SKM-1 treated with dmso at 0.1 percent for 144 hours (cell line): Measurements from ENCODE around the gene FRMPD4.

Experiments
- DNase-seq: peaks from one replicate; lab custom pipeline; 2025; ENCODE audit not compliant: unreplicated experiment; lab: John Stamatoyannopoulos, UW

FRMPD4 gene

DNA sequence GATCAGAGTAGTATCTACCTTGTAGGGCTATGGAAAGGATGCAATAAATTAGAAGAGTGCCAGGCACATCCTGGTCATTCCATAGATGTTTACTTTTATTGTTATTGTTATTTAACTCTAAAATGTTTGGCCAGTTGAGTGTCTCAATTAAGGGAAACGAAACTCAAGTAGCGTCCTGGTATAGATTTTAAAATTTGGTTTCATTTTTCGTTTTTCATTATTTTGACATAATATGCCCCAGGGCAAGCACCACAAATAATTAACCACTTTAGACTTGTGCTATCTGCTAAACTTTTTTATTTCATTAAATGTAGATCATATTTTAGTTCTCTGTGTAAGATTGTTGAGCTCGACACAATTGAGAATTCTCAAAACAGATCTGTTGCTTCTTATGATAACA lies 473.2 kb downstream of the FRMPD4 start:
- DNase-seq = no peak

DNA sequence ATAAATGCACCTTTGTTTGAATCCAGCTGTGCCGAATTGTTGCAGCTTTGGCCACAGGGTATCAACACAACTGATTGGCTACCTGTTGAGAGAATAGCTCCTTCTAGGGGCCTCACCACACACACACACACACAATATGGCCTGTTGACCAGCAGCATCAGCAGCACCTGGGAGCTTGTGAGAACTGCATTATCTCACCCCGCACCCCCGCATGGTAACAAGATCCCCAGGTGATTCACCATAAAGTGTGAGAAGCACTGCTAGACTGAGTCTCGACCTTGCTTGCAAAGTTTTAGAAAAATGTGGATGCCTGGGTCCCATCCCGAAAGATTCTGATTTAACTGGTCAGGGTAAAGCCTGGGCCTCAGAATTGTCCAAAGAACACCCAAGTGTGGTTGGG lies 476.0 kb downstream of the FRMPD4 start:
- no peak for DNase-seq

DNA sequence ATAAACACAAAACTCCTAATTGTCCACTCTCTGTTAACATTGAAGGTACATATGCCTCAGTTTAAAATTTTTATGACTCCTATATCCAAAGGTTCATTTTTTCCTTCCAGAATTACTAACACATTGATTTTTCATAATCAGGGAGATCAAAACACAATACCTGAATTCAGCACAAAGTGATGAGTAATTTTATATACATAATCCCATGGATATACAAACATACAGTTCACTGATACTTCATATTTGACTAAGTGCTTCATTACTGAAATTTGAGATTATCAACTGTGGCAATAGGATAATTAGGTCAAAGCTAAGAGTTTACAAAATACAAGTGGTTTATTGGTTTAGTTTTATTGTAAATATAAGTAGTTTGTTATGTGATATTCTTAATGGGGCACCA lies 476.8 kb downstream of the FRMPD4 start:
- no peak for DNase-seq

DNA sequence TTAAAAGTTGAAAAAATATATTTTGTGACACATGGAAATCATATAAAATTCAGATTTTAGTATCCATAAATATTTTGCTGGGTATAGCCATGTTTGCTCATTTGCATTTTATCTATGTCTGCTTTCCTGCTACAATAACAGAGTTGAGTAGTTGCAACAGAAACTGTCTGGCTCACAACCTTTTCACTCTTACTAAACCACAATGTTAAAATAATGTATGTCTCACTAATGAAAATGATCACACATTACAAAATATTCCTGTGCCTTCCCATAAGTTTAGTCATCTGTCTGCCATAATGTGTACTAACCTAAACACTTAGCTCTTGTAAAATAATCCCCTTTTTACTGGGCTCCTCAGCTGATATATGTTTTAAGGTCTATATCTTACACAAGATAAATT lies 479.0 kb downstream of the FRMPD4 start:
- DNase-seq = no peak

DNA sequence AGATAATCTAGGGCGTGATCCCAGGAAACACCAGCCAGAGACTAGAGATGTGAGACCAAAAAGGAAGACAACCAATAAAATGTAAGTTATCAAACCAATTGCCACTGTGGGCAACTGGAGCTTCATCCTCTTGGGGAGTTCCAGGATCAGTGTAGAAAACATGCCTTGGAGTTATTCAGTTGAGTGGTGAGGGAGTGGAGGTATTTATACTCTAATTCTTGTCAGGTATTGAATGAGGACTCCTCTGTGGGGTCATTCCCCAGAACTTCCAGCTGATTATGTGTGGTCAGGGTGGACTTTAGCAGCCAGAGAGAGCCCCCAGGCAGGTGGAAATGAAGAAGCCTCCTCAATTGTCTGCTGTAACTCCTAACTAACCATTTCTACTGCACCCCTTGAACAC lies 509.0 kb downstream of the FRMPD4 start:
- DNase-seq = no peak

DNA sequence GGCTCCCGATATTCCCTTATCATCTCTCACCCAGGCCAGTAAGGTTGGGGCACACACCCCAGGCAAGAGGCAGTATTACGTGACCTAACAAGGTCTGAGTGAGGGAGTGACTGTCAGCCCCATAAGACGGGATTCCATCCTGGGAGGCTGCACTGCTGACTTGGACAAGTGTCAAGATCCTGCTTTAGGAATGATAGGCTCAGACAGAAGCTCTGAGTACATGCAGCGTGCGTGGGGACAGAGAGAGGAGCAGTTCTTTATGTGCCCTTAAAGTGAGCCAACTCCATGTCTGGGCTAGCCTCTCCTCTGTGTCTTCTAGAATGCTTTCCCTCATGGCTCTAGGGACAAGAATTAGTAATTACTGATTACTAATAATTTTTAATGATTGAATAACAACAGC lies 510.7 kb downstream of the FRMPD4 start:
- DNase-seq = no peak

DNA sequence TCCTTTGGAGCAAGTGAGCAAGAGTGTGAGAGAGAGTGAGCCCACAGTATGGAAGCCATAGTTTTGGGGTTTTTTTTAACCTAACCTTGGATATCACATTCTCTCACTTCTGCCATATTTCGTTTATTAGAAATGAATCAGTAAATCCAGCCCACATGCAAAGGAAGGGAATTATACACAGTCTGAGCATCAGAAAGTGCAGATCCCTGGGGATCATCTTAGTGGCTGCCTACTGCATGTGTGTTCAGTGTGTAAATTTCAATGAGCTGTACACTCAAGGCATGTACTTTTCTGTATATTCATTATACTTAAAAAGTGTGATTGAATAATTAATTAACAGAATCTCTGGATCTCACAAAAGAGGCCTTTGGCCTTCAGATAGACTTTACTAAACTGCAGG lies 519.2 kb downstream of the FRMPD4 start:
- DNase-seq = no peak

- no peak for DNase-seq
These were observed 519.6 kb downstream of the FRMPD4 start for GRCh38 chrX:12657881-12658280.

DNA sequence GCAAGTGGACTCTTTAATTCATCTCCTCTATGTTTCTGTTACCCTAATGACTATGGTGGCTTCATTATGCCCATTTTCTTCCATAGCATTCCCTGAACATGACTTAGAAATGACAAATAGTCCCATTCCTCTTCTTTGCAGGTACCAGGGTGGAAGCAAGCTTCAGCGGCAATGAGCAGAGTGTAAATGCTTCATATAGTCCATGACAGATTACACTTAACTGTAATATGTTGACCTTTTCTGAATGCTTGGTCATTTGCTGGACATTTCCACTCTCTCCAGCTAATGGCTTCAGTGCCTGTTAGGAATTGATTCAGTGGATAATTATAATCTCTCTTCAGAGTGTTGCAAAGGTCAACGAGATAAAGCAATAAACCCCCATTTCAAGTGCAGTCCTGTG lies 523.2 kb downstream of the FRMPD4 start:
- DNase-seq = no peak

- no peak for DNase-seq
These were observed 534.3 kb downstream of the FRMPD4 start for GRCh38 chrX:12672367-12673106.

- no peak for DNase-seq
These were observed 535.2 kb downstream of the FRMPD4 start for GRCh38 chrX:12673487-12673886.

DNA sequence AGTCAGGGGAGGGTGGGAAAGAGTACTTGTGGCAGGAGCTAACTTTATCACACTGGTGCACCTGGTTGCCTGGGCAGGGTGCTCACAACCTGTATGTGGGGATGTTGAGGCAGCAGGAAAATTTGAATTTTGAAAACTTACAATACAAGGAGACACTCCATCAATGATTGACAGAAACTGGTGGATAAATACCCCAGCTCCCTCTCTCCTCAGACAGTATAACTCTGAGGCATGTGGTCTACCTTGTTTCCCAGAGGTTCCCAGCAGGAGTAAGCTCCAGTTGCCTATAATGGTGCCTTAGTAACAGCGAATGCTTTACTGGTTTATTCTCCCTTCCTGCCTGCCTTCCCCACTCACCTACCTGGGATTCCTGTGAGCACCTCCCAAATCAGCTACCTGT lies 541.2 kb downstream of the FRMPD4 start:
- no peak for DNase-seq

GRCh38 chrX:12681047-12681446 lies 542.8 kb downstream of the FRMPD4 start:
- no peak for DNase-seq

GRCh38 chrX:12685541-12685940 lies 547.3 kb downstream of the FRMPD4 start:
- DNase-seq = no peak

DNA sequence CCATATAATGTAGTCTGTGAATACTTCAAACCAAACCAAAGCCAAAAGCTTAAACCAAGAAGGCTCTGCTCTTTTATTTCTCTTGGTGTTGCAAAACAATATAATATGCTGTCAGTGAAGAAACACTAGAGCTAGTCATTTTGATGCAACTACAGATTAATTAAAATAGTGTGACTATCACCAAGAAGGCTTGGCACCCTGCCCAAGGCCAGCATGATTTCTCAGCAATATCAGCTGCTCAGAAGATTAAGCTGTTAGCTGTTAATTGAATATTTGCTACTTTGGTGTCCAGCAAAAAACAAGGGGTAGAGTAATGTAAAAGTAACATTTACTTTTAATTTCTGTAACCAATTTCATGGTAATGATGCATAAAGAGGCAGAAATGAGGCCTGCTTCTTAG lies 548.1 kb downstream of the FRMPD4 start:
- DNase-seq = no peak

- no peak for DNase-seq
These were observed 552.4 kb downstream of the FRMPD4 start for GRCh38 chrX:12690646-12691045.

DNA sequence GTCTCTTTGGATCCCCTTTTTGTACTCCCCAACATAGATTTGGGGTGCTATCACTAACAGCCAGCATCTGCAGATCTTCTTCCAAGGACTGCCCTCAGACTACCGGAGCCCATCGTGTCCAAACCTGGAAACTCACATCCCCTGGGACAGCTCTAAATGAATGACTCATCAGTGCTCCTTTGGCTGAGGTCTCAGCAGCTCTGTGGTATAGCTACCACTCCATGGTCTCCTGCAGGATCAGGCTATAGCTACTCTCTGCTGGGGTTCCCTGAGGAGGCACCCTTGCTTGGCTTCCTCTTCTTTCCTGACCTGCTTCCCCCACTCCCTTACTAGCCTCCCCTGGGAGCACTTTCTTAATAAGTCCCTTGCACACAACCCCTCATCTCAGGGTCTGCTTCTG lies 555.5 kb downstream of the FRMPD4 start:
- no peak for DNase-seq

GRCh38 chrX:12700745-12701144 lies 562.5 kb downstream of the FRMPD4 start:
- DNase-seq = no peak

DNA sequence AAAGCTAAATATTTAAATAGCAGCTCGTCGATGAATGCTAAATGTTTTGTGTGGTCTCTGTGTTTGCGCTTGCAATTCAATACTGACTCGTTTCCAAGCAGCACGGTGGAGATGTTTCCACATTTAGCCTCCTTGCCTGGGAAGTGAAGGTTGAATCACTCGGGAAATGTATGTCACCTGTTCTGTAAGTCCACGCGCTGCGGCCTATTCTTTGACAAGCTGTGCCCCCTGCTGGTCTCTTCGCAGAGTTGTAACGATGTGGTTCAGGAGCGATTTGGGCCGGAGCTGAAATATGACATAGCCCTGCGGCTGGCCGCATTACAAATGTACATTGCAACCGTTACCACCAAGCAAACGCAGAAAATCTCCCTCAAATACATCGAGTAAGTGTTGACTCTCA lies 563.4 kb downstream of the FRMPD4 start:
- peak; percentile 13 for DNase-seq

GRCh38 chrX:12702509-12703091 lies 564.3 kb downstream of the FRMPD4 start:
- no peak for DNase-seq

DNA sequence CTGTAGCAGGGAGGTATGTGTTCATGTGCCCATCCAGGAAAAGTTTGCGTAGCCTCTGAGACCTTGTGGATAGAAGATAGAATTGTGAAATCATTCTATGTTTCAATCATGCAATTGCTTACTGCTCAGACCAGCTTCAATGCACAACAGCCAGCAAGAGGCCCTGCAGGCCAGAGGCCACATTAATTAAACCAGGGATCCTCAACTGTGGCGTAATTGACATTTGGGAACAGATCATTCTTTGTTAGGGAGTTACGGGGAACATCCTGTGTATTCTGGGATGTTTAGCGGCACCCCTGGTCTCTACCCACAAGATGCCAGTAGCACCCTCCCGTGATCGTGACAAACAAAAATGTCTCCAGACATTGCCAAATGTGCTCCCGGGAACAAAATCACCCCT lies 566.4 kb downstream of the FRMPD4 start:
- no peak for DNase-seq

DNA sequence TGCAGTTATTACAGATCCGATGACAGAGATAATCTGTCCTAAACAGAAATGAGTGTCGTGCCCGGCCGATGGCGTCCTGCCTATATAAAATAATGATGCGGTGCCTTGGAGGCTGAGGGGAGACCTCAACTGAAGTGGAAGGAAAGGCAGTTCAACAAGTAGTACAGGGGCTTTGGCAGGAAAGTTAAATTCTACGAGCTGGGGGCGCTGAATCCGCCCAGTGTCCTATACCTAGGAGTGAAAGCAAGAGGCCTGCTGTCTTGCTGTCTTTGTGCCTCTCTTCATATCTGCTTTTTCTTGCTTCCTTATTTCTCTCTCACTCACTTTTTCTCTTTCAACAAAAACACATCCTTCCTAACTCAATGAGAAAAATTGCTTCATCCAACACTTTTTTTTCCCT lies 570.8 kb downstream of the FRMPD4 start:
- DNase-seq = peak; percentile 5

DNA sequence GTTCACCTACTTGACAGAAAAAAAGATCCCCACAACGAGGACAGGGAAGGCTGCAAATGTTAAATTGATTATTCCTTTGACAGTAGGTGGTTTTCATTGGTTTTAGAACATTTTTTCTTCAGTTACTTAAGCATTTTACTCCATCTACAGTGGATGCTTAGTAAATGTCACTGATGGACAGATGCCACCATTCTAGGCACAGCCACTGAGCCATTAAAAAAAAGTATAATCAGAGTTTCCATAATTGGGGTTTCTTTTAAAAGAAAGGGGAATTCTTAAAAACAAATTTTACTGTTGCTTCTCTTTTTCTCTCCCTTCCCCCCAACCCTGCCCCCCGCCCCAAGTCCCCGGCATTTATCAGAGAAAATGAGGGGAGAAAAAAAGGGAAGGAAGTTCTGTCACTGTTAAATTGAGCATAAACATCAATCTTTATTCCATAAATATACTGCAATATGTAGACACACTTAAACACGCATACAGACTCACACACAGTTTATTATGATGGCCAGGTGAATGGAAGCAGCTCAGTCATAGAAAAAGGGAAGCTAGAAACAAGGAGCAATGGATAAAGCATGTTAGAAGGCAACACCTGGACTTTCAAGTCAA lies 573.3 kb downstream of the FRMPD4 start:
- DNase-seq = no peak
